BE2C (cell line): Measurements from ENCODE around the gene TBC1D10A.

Experiments
- DNase-seq: peaks from one replicate; pipeline ENCODE4 v3.0.0-alpha.2; 2020
- H3K27me3 ChIP-seq: fragments of 250-450 bp; sonication (Bioruptor Pico); 2 replicates; pipeline ENCODE4 v1.5.1; 2020; ENCODE audit warnings: mild to moderate bottlenecking
- H3K36me3 ChIP-seq: fragments of 250-450 bp; sonication (Bioruptor Pico); 2 replicates; pipeline ENCODE4 v1.5.1; 2020; ENCODE audit warnings: mild to moderate bottlenecking
- H3K4me1 ChIP-seq: fragments of 250-450 bp; sonication (Bioruptor Pico); 2 replicates; pipeline ENCODE4 v1.5.1; 2020
- H3K4me3 ChIP-seq: 2 replicates; pipeline ENCODE4 v1.5.1; 2011; ENCODE audit warnings: low read depth, low read length
- H3K9me3 ChIP-seq: fragments of 250-450 bp; sonication (Bioruptor Pico); 2 replicates; pipeline ENCODE4 v1.5.1; 2020
- CTCF ChIP-seq: IDR thresholded peaks from 2 replicates; pipeline ENCODE4 v1.5.1; 2012; ENCODE audit warnings: mild to moderate bottlenecking, low read depth, low read length

Gene TBC1D10A

DNA sequence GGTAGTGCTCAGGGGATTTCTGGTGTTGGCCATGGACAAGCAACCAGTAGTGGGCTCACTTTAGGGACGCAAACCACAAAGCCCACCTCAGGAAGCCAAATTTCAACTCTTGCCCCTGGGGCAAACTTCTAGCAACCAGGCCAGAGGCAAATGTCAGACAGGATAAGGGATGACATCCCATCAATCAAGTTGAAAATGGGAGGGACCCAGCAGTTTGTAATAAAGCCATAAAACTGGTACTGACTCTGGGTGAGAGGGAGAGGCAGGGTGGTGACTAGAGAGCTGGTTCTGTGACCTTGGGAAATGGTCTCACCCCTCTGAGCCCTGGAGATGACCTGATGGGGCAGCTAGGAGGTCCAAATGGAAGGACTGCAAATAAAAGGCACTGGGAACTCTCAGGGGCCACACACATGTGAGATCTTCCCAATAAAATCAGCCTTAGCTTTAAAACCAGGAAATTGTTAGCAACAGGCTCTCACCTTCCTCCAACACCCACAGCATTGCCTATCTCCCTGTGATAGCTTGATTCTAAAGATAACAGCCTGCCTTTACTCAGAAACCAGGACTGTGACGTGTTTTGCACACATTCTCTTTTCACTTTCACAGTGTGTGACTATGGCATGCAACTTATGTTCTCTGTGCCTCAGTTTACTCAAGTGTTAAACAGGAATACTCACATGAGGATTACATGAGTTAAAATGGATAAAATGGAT is 6.4 kb upstream of the TBC1D10A start:
- H3K4me1 ChIP-seq = no peaks in the 10 kb centered on the region
- no peak for TF ChIP-seq CTCF
- DNase-seq = no peak
- H3K9me3 ChIP-seq = no peaks in the 10 kb centered on the region
- H3K36me3 ChIP-seq = peaks cover 67% of the 10 kb centered on the region
- no peak overlapping the region for H3K4me3 ChIP-seq
- no peaks in the 10 kb centered on the region for H3K27me3 ChIP-seq

DNA sequence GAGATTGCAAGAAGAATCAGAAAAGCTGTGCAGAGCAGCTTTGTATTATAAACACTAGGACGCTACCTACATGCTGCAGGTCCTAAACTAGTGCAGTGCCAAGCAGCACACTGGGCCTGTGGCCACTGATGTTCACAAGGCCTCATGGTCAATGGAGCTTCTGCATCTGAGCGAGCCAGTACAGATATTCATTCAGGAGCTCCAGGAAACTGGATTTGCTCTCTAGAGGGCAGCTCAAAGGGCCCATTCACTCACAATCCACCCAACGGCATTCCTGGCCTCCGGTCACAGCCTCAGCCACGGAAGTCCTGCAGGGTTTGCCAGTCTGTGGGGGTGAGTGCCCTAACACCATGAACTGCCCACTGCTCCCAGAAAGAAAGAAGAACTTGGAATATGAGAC is 5.8 kb upstream of the TBC1D10A start:
- DNase-seq = no peak
- H3K9me3 ChIP-seq = no peaks in the 10 kb centered on the region
- H3K4me1 ChIP-seq = peaks cover 2% of the 10 kb centered on the region; the same call in 1 of the 2 replicates
- H3K27me3 ChIP-seq = no peaks in the 10 kb centered on the region
- no peak for TF ChIP-seq CTCF
- no peak overlapping the region for H3K4me3 ChIP-seq
- H3K36me3 ChIP-seq = peaks cover 61% of the 10 kb centered on the region

- DNase-seq = no peak
- no peak for TF ChIP-seq CTCF
Measured at GRCh38 chr22:30328466-30329049, 1.8 kb upstream of the TBC1D10A start.

GRCh38 chr22:30327864-30328345 is 1.2 kb upstream of the TBC1D10A start:
- Histone ChIP-seq H3K27me3 (no peaks in the 10 kb centered on the region), H3K36me3 (peaks cover 16% of the 10 kb centered on the region), H3K9me3 (no peaks in the 10 kb centered on the region), H3K4me3 (no peak overlapping the region), H3K4me1 (peaks cover 6% of the 10 kb centered on the region; the same call in 1 of the 2 replicates)
- no peak for TF ChIP-seq CTCF
- DNase-seq = no peak

More at GRCh38 chr22:30328466-30329049, 1.8 kb upstream of the TBC1D10A start:
- peaks cover 6% of the 10 kb centered on the region; the same call in 1 of the 2 replicates for H3K4me1 ChIP-seq
- no peaks in the 10 kb centered on the region for H3K27me3 ChIP-seq
- no peaks in the 10 kb centered on the region for H3K9me3 ChIP-seq
- H3K36me3 ChIP-seq = peaks cover 21% of the 10 kb centered on the region
- no peak overlapping the region for H3K4me3 ChIP-seq

DNA sequence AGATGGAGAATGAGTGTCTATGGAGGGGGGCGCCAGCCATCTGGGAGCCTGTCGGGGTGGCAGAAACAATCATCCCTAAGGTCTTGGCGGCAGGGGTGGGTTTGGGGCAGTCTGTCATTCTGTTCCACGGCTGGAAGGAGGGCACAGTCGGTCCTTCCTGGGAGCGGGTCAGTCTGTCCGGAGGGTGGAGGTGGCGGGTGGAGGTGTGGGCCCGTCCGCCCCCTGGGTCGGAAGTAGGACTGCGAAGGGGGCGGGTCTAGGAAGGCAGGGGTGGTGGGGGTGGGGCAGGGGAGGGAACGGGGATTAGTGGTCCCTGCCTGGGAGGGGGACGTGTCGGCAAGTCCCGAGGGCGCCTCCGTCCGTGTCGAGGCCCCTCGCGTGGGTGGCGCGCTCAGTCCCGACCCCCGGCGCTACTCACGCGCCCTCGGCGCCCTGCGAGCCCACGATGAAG is 461 bp downstream of the TBC1D10A start:
- Histone ChIP-seq H3K4me1 (peaks cover 6% of the 10 kb centered on the region; the same call in 1 of the 2 replicates), H3K9me3 (no peaks in the 10 kb centered on the region), H3K36me3 (peaks cover 5% of the 10 kb centered on the region; the same call in 1 of the 2 replicates), H3K27me3 (no peaks in the 10 kb centered on the region), H3K4me3 (peak overlapping the region; percentile 69)
- DNase-seq = no peak
- TF ChIP-seq CTCF = no peak
